Sigmoid colon (tissue), 4 donors: ENCODE measurements around the gene EIF4G3.

Source experiments
- EP300 ChIP-seq, 4 donors: sonication (generic); formaldehyde crosslinking; IDR thresholded peaks; one replicate each; pipeline ENCODE4 v1.6.1; 2017; ENCODE audit warnings: antibody characterized with exemption in 4 of 4
- POLR2A ChIP-seq, 2 donors: fragments of 450-650 bp; IDR thresholded peaks; one replicate each; pipeline ENCODE4 v1.6.1; 2016; ENCODE audit warnings: antibody characterized with exemption in 2 of 2, mild to moderate bottlenecking in 2 of 2, moderate library complexity in 2 of 2
- TF ChIP-seq, protein P1 (sequence below), 4 experiments: fragments of 450-650 bp in 3 of 4; fragments of 200-600 bp in 1 of 4; IDR thresholded peaks; one replicate each; pipeline ENCODE4 v1.5.1; 2016 to 2019; ENCODE audit warnings: antibody characterized with exemption in 4 of 4, mild to moderate bottlenecking in 3 of 4, moderate library complexity in 2 of 4

DNA sequence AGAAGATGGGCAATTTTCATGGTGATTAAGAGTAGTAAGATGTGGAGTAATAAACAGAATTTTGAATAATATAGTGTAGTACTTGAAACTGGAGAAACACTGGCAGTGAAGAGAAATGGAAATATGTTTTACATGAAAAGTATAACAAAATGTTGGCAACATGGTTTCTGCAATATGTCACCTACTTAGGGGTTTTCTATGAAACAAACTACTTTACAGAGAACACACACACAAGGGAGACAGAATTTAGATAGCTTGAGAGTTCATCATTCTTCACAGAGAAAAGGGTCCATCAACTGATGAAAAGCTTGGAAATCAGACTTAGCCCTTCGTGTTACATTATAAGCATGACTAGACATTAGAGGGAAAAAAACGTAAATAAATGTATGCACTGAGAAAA lies 135.2 kb downstream of the EIF4G3 start:
- TF ChIP-seq, protein P1, sequence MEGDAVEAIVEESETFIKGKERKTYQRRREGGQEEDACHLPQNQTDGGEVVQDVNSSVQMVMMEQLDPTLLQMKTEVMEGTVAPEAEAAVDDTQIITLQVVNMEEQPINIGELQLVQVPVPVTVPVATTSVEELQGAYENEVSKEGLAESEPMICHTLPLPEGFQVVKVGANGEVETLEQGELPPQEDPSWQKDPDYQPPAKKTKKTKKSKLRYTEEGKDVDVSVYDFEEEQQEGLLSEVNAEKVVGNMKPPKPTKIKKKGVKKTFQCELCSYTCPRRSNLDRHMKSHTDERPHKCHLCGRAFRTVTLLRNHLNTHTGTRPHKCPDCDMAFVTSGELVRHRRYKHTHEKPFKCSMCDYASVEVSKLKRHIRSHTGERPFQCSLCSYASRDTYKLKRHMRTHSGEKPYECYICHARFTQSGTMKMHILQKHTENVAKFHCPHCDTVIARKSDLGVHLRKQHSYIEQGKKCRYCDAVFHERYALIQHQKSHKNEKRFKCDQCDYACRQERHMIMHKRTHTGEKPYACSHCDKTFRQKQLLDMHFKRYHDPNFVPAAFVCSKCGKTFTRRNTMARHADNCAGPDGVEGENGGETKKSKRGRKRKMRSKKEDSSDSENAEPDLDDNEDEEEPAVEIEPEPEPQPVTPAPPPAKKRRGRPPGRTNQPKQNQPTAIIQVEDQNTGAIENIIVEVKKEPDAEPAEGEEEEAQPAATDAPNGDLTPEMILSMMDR (IDR thresholded peaks at IDR 0.05) = no peak
- no peak for TF ChIP-seq POLR2A (IDR thresholded peaks at IDR 0.05)
- TF ChIP-seq EP300 (IDR thresholded peaks at IDR 0.05) = no peak
